ENCODE results near the gene TMEM269. TPM values are rescaled to one million over a fixed set of nuclear protein-coding genes. Genes with fewer than 3 reads are reported as not detected.
A peak's percentile ranks its signal among the peaks of the same experiment; 100 is the strongest.

Gene TMEM269
- total RNA-seq, 1 donor from 2014 or later = 0.67 TPM

DNA sequence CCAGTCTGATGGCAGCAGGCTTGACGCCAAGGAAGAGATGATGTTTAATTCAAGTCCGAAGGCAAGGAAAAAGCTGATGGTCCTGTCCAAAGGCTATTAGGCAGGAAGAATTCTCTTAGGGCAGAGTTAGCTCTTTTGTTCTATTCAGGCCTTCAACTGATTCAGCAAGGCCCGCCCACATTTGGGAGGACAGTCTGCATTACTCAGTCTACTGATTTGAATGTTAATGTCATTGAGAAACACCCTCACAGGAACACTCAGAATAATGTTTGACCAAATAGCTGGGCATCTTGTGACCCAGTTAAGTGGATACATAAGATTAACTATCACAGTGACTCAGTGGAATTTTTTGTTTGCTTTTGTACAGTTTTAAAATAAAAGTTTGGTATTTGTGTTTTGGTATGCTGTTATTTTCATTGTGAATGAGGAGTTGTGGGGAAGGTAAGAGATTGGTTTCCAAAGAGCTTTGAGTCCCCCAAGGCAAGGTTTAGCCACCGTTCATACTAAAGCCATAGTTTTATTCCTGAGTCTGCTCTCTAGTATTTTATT, 59.9 kb downstream of the TMEM269 start:
- no peaks in the 10 kb centered on the region for H3K9me3 Mint-ChIP-seq (ENCODE audit: unreplicated experiment)
- TF ChIP-seq, protein P1, sequence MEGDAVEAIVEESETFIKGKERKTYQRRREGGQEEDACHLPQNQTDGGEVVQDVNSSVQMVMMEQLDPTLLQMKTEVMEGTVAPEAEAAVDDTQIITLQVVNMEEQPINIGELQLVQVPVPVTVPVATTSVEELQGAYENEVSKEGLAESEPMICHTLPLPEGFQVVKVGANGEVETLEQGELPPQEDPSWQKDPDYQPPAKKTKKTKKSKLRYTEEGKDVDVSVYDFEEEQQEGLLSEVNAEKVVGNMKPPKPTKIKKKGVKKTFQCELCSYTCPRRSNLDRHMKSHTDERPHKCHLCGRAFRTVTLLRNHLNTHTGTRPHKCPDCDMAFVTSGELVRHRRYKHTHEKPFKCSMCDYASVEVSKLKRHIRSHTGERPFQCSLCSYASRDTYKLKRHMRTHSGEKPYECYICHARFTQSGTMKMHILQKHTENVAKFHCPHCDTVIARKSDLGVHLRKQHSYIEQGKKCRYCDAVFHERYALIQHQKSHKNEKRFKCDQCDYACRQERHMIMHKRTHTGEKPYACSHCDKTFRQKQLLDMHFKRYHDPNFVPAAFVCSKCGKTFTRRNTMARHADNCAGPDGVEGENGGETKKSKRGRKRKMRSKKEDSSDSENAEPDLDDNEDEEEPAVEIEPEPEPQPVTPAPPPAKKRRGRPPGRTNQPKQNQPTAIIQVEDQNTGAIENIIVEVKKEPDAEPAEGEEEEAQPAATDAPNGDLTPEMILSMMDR (IDR thresholded peaks at IDR 0.05) = no peak
- H3K4me1 Mint-ChIP-seq (ENCODE audit: unreplicated experiment) = peaks cover 18% of the 10 kb centered on the region
- no peaks in the 10 kb centered on the region for H3K27me3 Mint-ChIP-seq (ENCODE audit: unreplicated experiment)
- H3K36me3 Mint-ChIP-seq (ENCODE audit: unreplicated experiment) = peaks cover 16% of the 10 kb centered on the region
- no peak overlapping the region for H3K4me3 Mint-ChIP-seq (ENCODE audit: unreplicated experiment)
- no peak overlapping the region for H3K27ac Mint-ChIP-seq (ENCODE audit: unreplicated experiment)
- DNase-seq (ENCODE audit: extremely low spot score, unreplicated experiment) = no peak

DNA sequence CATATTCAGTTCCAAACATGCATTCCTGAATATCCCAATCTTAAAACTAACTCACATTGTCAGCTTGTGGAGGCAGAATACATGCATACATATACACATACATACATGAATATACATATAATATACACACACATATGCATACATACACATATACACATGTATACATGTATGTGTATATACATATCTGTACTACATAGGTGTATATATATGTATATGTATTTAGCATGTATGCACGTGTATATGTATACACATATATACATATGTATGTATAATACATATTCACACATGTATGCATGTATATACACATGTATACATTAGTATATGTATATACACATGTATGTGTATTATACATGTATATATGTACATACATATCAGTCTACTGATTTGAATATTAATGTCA, 60.4 kb downstream of the TMEM269 start:
- H3K4me1 Mint-ChIP-seq (ENCODE audit: unreplicated experiment) = peaks cover 18% of the 10 kb centered on the region
- no peaks in the 10 kb centered on the region for H3K27me3 Mint-ChIP-seq (ENCODE audit: unreplicated experiment)
- no peak overlapping the region for H3K4me3 Mint-ChIP-seq (ENCODE audit: unreplicated experiment)
- H3K27ac Mint-ChIP-seq (ENCODE audit: unreplicated experiment) = no peak overlapping the region
- TF ChIP-seq, protein P1 (IDR thresholded peaks at IDR 0.05) = no peak
- no peak for DNase-seq (ENCODE audit: extremely low spot score, unreplicated experiment)
- H3K36me3 Mint-ChIP-seq (ENCODE audit: unreplicated experiment) = peaks cover 20% of the 10 kb centered on the region
- H3K9me3 Mint-ChIP-seq (ENCODE audit: unreplicated experiment) = no peaks in the 10 kb centered on the region

DNA sequence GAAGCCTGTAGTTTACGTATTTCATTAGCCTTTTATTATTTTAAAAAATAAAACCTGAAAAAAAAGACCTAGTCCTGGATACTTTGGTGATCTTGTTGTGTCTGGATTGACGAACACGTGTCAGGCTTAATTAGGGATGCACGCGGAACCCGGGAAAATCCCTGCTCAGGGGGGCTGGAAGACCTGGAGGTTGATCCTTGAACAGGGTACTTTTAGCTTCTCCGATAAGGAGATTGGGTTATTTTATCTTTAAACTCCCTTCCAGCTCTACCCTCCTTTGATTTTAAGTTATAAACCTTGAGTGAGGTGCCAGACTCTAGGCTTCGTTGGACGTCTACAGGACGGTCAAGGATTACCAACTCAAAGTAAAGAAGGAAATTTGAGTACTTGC, 61.1 kb downstream of the TMEM269 start:
- peaks cover 18% of the 10 kb centered on the region for H3K4me1 Mint-ChIP-seq (ENCODE audit: unreplicated experiment)
- peak overlapping the region; percentile 93 for H3K4me3 Mint-ChIP-seq (ENCODE audit: unreplicated experiment)
- TF ChIP-seq, protein P1 (IDR thresholded peaks at IDR 0.05) = no peak
- H3K9me3 Mint-ChIP-seq (ENCODE audit: unreplicated experiment) = no peaks in the 10 kb centered on the region
- no peaks in the 10 kb centered on the region for H3K27me3 Mint-ChIP-seq (ENCODE audit: unreplicated experiment)
- no peak for DNase-seq (ENCODE audit: extremely low spot score, unreplicated experiment)
- peaks cover 27% of the 10 kb centered on the region for H3K36me3 Mint-ChIP-seq (ENCODE audit: unreplicated experiment)
- H3K27ac Mint-ChIP-seq (ENCODE audit: unreplicated experiment) = peak overlapping the region; percentile 65

DNA sequence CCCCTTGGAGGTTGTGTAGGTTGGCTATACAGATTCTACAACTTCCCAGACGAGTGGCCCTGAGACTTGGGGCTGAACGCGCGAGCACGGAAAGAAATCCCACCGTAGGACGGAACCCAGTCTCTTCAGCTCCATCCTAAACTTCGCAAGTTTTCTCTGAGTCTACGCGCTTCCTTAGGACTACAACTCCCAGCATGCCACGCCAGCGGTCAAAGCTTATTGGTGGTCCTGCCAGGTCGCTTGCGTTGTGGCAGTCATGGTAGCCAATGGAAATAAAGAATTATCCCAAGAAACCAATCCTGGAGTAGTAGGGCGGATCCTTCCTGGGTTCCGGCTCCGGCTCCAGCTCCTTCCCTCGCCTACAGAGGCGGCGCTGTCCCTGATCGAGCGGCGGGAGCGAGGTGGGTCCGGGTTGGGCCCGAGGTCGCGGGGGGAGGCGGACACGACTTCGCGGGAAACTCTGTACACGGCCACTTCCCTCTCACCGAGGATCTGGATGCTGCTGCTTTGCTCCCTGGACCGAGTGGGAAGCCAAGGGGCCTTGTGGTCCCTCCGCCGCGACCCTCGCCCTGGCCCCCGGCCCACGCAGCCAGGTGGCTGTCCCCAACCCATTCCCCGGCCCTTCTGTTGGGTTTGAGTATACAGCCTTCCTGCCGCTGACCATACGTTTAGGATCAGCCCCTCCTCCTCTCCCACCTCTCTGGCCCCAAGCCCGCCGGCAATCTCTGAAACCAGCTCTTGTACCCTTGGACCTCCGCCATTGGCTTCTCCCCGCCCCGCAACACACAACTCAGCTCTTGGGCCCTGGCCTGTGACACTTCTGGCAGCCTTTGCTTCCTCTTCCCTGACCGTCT, 61.7 kb downstream of the TMEM269 start, which contains the start of gene ZNF691:
ZNF691 (plus strand) TSS at position 357 of the 854 bp plus-strand sequence. CDS start 3,046 bp downstream, outside the sequence.
- no peaks in the 10 kb centered on the region for H3K9me3 Mint-ChIP-seq (ENCODE audit: unreplicated experiment)
- no peaks in the 10 kb centered on the region for H3K27me3 Mint-ChIP-seq (ENCODE audit: unreplicated experiment)
- H3K4me3 Mint-ChIP-seq (ENCODE audit: unreplicated experiment) = peak within 1 kb of the TSS; percentile 93
- H3K27ac Mint-ChIP-seq (ENCODE audit: unreplicated experiment) = peak within 1 kb of the TSS; percentile 75
- peak; percentile 97 for DNase-seq (ENCODE audit: extremely low spot score, unreplicated experiment)
- TF ChIP-seq, protein P1 (IDR thresholded peaks at IDR 0.05) = peak; percentile 64
- H3K4me1 Mint-ChIP-seq (ENCODE audit: unreplicated experiment) = peaks cover 18% of the 10 kb centered on the region
- H3K36me3 Mint-ChIP-seq (ENCODE audit: unreplicated experiment) = peaks cover 33% of the 10 kb centered on the region

DNA sequence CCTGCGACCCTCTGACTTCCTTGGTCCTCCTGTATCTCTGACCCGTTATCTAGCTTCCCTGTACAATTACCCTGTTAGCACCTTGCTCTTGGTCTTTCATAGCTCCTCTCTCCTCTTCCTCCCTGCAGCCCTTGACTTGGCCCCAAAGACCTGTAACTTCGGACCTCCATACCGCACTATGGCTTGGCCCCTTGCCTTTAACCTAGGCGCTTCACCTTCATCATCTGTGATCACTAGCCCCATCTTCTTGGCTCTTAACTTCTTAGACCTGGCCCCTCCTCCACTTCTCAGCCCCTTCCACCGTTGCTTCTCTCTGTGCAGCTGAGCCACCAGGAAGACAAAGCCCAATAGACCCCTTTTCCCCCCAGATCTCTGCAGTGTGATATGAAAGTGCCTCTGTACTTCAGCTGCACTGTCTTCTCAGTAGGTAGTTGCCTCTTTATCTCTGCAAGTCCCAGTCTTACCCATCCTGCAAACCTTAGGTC, 62.4 kb downstream of the TMEM269 start:
- Mint-ChIP-seq H3K4me1 (ENCODE audit: unreplicated experiment) (peaks cover 18% of the 10 kb centered on the region), H3K4me3 (ENCODE audit: unreplicated experiment) (peak overlapping the region; percentile 93), H3K27me3 (ENCODE audit: unreplicated experiment) (no peaks in the 10 kb centered on the region), H3K36me3 (ENCODE audit: unreplicated experiment) (peaks cover 37% of the 10 kb centered on the region), H3K9me3 (ENCODE audit: unreplicated experiment) (no peaks in the 10 kb centered on the region), H3K27ac (ENCODE audit: unreplicated experiment) (peak overlapping the region; percentile 75)
- TF ChIP-seq, protein P1 (IDR thresholded peaks at IDR 0.05) = no peak
- DNase-seq (ENCODE audit: extremely low spot score, unreplicated experiment) = no peak

All from osteocyte (in vitro differentiated cells).